ENCODE measurements around the gene NXPH4. TPM values are rescaled to one million over a fixed set of nuclear protein-coding genes. Genes with fewer than 3 reads are reported as not detected.

Gene NXPH4
- total and polyA plus RNA-seq, 10 of the 15 experiments (the other 5 are each of a cell fraction or from before 2014, with no cell fraction given): 0.03 to 0.26 TPM; not detected in 8

GRCh38 chr12:57224973-57225679 lies 8.5 kb downstream of the NXPH4 start:
- intact Hi-C loops (cut with micrococcal nuclease; ENCODE audit: unreplicated experiment) (no loop called here), in situ Hi-C loops (cut with MboI) (no loop called here)
- Histone ChIP-seq H2AFZ (ENCODE audit: control insufficient read depth, low read depth, low read length) (no peak overlapping the region), H3K27ac (ENCODE audit: control insufficient read depth, insufficient read depth) (no peak overlapping the region), H3K36me3 (ENCODE audit: control insufficient read depth in 2 of 2, insufficient read depth in 2 of 2, low read length in 1 of 2) (no peaks in the 10 kb centered on the region), H3K9me3 (replicated peaks; ENCODE audit: control insufficient read depth, insufficient read depth, low read length) (no peaks in the 10 kb centered on the region), H3K27me3 (replicated peaks in 1 of 2; ENCODE audit: control insufficient read depth in 2 of 2, insufficient read depth in 2 of 2, low read length in 1 of 2) (peaks cover 13 to 17% of the 10 kb centered on the region in 2 experiments; a peak in 3 of 4 replicates), H4K20me1 (ENCODE audit: control insufficient read depth, insufficient read depth) (no peaks in the 10 kb centered on the region), H3K4me2 (ENCODE audit: control insufficient read depth, insufficient read depth) (no peak overlapping the region), H3K4me3 (no peak overlapping the region), H3K4me1 (ENCODE audit: control insufficient read depth, insufficient read depth, low read length) (peaks cover 20% of the 10 kb centered on the region), H3K9ac (ENCODE audit: control insufficient read depth, insufficient read depth, low read length) (no peak overlapping the region), H3K79me2 (ENCODE audit: control insufficient read depth, insufficient read depth, low read length) (peaks cover 7% of the 10 kb centered on the region)
- WGBS (ENCODE audit: insufficient coverage, insufficient replicate concordance, low lambda C conversion rate, missing lambda C conversion rate): 15% methylated on average over 39 of the region's 61 CpGs
- SMC1A ChIA-PET (ENCODE audit: uncharacterized antibody, unreplicated experiment): interaction anchor here (0.9 to 1.0 kb wide), 2 partner anchors 11 kb away, joined by 3 read pairs; no protein-coding TSS in a partner anchor
- no TSS peak for BruUV-seq (replicated peaks)
- POLR2A ChIA-PET: no interaction called here
- RAD21 ChIA-PET (ENCODE audit: unreplicated experiment): interaction anchor here (1.1 kb wide), 1 partner anchor 15 kb away, joined by 4 read pairs; no protein-coding TSS in a partner anchor
- CTCF ChIA-PET: interaction anchor here (0.5 to 7.8 kb wide), 6 partner anchors 11 to 63 kb away, joined by 3 to 202 read pairs (median 10); partner anchors contain the start of gene STAC3
- ATAC-seq (peak; percentile 63), FAIRE-seq (no peak), DNase-seq (ENCODE audit: low read depth, low spot score) (no peak)
- TF ChIP-seq PKNOX1 (IDR thresholded peaks at IDR 0.05): peak; percentile 75
- no peak for TF ChIP-seq GATAD2B (conservative IDR thresholded peaks at IDR 0.05; ENCODE audit: low read depth)
- TF ChIP-seq ZBTB4 (CRISPR knock-in tag; IDR thresholded peaks at IDR 0.05): no peak
- no peak for TF ChIP-seq SMAD5 (IDR thresholded peaks at IDR 0.05; ENCODE audit: low read depth)
- no peak for TF ChIP-seq ZNF274 (IDR thresholded peaks at IDR 0.05; ENCODE audit: insufficient read depth, insufficient read length)
- TF ChIP-seq MEF2B (IDR thresholded peaks at IDR 0.05; ENCODE audit: partially characterized antibody, poor library complexity, severe bottlenecking): no peak
- no peak for TF ChIP-seq RCOR1 (conservative IDR thresholded peaks at IDR 0.05; ENCODE audit: low read depth, low read length)
- no peak for TF ChIP-seq ATF7 (IDR thresholded peaks at IDR 0.05; ENCODE audit: low read depth)
- TF ChIP-seq TARDBP (IDR thresholded peaks at IDR 0.05; ENCODE audit: borderline replicate concordance): no peak
- no peak for TF ChIP-seq ATF3 (IDR thresholded peaks at IDR 0.05; ENCODE audit: borderline replicate concordance, extremely low read depth, low read depth, low read length)
- TF ChIP-seq MTA3 (IDR thresholded peaks at IDR 0.05; ENCODE audit: borderline replicate concordance, low read length): no peak
- no peak for TF ChIP-seq IRF4 (IDR thresholded peaks at IDR 0.05; ENCODE audit: low read depth, low read length)
- TF ChIP-seq POU2F2 (IDR thresholded peaks at IDR 0.05; ENCODE audit: borderline replicate concordance, low read depth, low read length): no peak
- TF ChIP-seq REST (IDR thresholded peaks at IDR 0.05; ENCODE audit: low read depth, low read length): no peak
